Liver (tissue), 9 donors: ENCODE results near the gene TMEM101. TPM values are rescaled to one million over a fixed set of nuclear protein-coding genes. Genes with fewer than 3 reads are reported as not detected.

Experiments
- DNase-seq: peaks from one replicate; pipeline ENCODE4 v3.0.0-alpha.2; 2017; ENCODE audit warnings: low spot score
- H3K27ac ChIP-seq, 2 donors: one replicate each; pipeline ENCODE4 v1.7.0; 2013; ENCODE audit warnings: inconsistent platforms in 2 of 2, low read length in 2 of 2, control low read depth in 1 of 2, low read depth in 1 of 2, mild to moderate bottlenecking in 1 of 2
- H3K27me3 ChIP-seq, 4 donors: one replicate each; pipeline versions ENCODE4 v1.6.1 to v1.7.0; 2013; ENCODE audit warnings: low read length in 3 of 4, inconsistent platforms in 1 of 4, mild to moderate bottlenecking in 1 of 4, moderate library complexity in 1 of 4; ENCODE audit not compliant: control insufficient read depth in 4 of 4, insufficient read depth in 4 of 4
- H3K36me3 ChIP-seq, 4 donors: one replicate each; pipeline versions ENCODE4 v1.6.1 to v1.7.0; 2013; ENCODE audit warnings: low read length in 3 of 4, mild to moderate bottlenecking in 3 of 4, low read depth in 1 of 4, moderate library complexity in 1 of 4; ENCODE audit not compliant: control insufficient read depth in 4 of 4, insufficient read depth in 3 of 4
- H3K4me1 ChIP-seq, 4 donors: one replicate each; pipeline versions ENCODE4 v1.6.1 to v1.7.0; 2013; ENCODE audit warnings: low read length in 3 of 4, mild to moderate bottlenecking in 3 of 4, moderate library complexity in 1 of 4; ENCODE audit not compliant: control insufficient read depth in 4 of 4, insufficient read depth in 4 of 4
- H3K4me3 ChIP-seq, 3 donors: one replicate each; pipeline versions ENCODE4 v1.6.1 to v1.7.0; 2013; ENCODE audit warnings: low read length in 3 of 3, control low read depth in 1 of 3, low read depth in 1 of 3, mild to moderate bottlenecking in 1 of 3
- H3K9ac ChIP-seq, 2 donors: one replicate each; pipeline ENCODE4 v1.7.0; 2013; ENCODE audit warnings: low read length in 2 of 2, mild to moderate bottlenecking in 2 of 2, moderate library complexity in 2 of 2, control low read depth in 1 of 2, low read depth in 1 of 2
- H3K9me3 ChIP-seq, 4 donors: one replicate each; pipeline versions ENCODE4 v1.6.1 to v1.7.0; 2013; ENCODE audit warnings: low read length in 3 of 4; ENCODE audit not compliant: control insufficient read depth in 4 of 4
- ATF3 ChIP-seq: IDR thresholded peaks from 2 replicates; pipeline ENCODE4 v1.6.1; 2016; ENCODE audit warnings: antibody characterized with exemption
- EGR1 ChIP-seq, 2 donors: IDR thresholded peaks; 2 replicates each; pipeline ENCODE4 v1.6.1; 2016 to 2018; ENCODE audit warnings: antibody characterized with exemption in 2 of 2, low read depth in 2 of 2
- FOXA1 ChIP-seq: IDR thresholded peaks from 2 replicates; pipeline ENCODE4 v1.6.1; 2016; ENCODE audit warnings: antibody characterized with exemption
- GABPA ChIP-seq, 2 donors: IDR thresholded peaks in 1 of 2; conservative IDR thresholded peaks in 1 of 2; 2 replicates each; pipeline ENCODE4 v1.6.1; 2016; ENCODE audit warnings: antibody characterized with exemption in 2 of 2, mild to moderate bottlenecking in 1 of 2, moderate library complexity in 1 of 2
- HNF4A ChIP-seq, 2 donors: conservative IDR thresholded peaks; 2 replicates each; pipeline ENCODE4 v1.6.1; 2016; ENCODE audit warnings: antibody characterized with exemption in 2 of 2, mild to moderate bottlenecking in 2 of 2
- JUND ChIP-seq, 2 donors: IDR thresholded peaks; 2 replicates each; pipeline ENCODE4 v1.6.1; 2016; ENCODE audit warnings: antibody characterized with exemption in 2 of 2
- MAX ChIP-seq: IDR thresholded peaks from 2 replicates; pipeline ENCODE4 v1.6.1; 2016; ENCODE audit warnings: antibody characterized with exemption
- NR2F2 ChIP-seq: IDR thresholded peaks from 2 replicates; pipeline ENCODE4 v1.6.1; 2016; ENCODE audit warnings: antibody characterized with exemption
- RAD21 ChIP-seq, 2 donors: IDR thresholded peaks; 2 replicates each; pipeline ENCODE4 v1.6.1; 2016; ENCODE audit warnings: antibody characterized with exemption in 2 of 2, mild to moderate bottlenecking in 2 of 2
- REST ChIP-seq: IDR thresholded peaks from 2 replicates; pipeline ENCODE4 v1.6.1; 2016; ENCODE audit warnings: antibody characterized with exemption, mild to moderate bottlenecking
- RXRA ChIP-seq, 2 donors: IDR thresholded peaks; 2 replicates each; pipeline ENCODE4 v1.6.1; 2017 to 2018; ENCODE audit warnings: antibody characterized with exemption in 2 of 2, mild to moderate bottlenecking in 1 of 2
- SP1 ChIP-seq: IDR thresholded peaks from 2 replicates; pipeline ENCODE4 v1.6.1; 2018; ENCODE audit warnings: antibody characterized with exemption, mild to moderate bottlenecking
- TAF1 ChIP-seq: conservative IDR thresholded peaks from 2 replicates; pipeline ENCODE4 v1.6.1; 2016; ENCODE audit warnings: antibody characterized with exemption, mild to moderate bottlenecking
- YY1 ChIP-seq: IDR thresholded peaks from 2 replicates; pipeline ENCODE4 v1.6.1; 2016; ENCODE audit warnings: antibody characterized with exemption, mild to moderate bottlenecking
- WGBS: extraction: QIAGEN DNeasy Blood & Tissue Kit; methylation state at CpG from one replicate; pipeline ENCODE4 v1.1.7; 2013; 5-methylcytosine and 5-hydroxymethylcytosine counted together
- polyA plus RNA-seq, 2 donors: library from polyadenylated mRNA; stranded (reverse) in 1 of 2; unstranded in 1 of 2; fragments of 200-250 nt in 1 of 2; fragments of >200 nt in 1 of 2; fragmentation: Nextera tagmentation in 1 of 2; extraction: Ambion mirVana in 1 of 2; gene quantifications; one replicate each; pipeline versions ENCODE4 v1.2.1 to v1.2.3, GENCODE V29; 2013 to 2015
- total RNA-seq, 2 donors: library from RNA; depleted of rRNA; stranded (reverse); fragments of >200 nt; gene quantifications; one replicate each; pipeline ENCODE4 v1.2.3, GENCODE V29; 2014
- donor health status: healthy.
- donor health status: healthy.
- donor health status: healthy.
- donor health status: healthy.
- donor health status: healthy.

The TMEM101 gene
- total and polyA plus RNA-seq, 4 donors, result 12.0 to 25.7 (median 21.4) TPM

- Histone ChIP-seq H3K4me3 (no peak overlapping the region), H3K36me3 (no peaks in the 10 kb centered on the region), H3K9ac (no peak overlapping the region), H3K9me3 (no peaks in the 10 kb centered on the region), H3K27ac (no peak overlapping the region), H3K4me1 (no peaks in the 10 kb centered on the region), H3K27me3 (no peaks in the 10 kb centered on the region)
- 80% methylated on average over 9 of the region's 9 CpGs for WGBS
- TF ChIP-seq NR2F2 (no peak), EGR1 (IDR thresholded peaks at IDR 0.05; ENCODE audit: low read depth in 2 of 2) (no peak)
- DNase-seq, result no peak
These were observed 37.6 kb downstream of the TMEM101 start for GRCh38 chr17:43976963-43977837.

- 74% methylated on average over 15 of the region's 27 CpGs for WGBS
- Histone ChIP-seq H3K27me3 (no peaks in the 10 kb centered on the region), H3K9ac (no peak overlapping the region), H3K27ac (no peak overlapping the region), H3K4me1 (no peaks in the 10 kb centered on the region), H3K4me3 (no peak overlapping the region), H3K36me3 (no peaks in the 10 kb centered on the region), H3K9me3 (no peaks in the 10 kb centered on the region)
- no peak for TF ChIP-seq RAD21 (IDR thresholded peaks at IDR 0.05)
- no peak for TF ChIP-seq JUND (IDR thresholded peaks at IDR 0.05)
- TF ChIP-seq GABPA (IDR thresholded peaks at IDR 0.05 in 1 of 2, conservative IDR thresholded peaks at IDR 0.05 in 1 of 2), result no peak
- TF ChIP-seq REST, result no peak
- no peak for TF ChIP-seq FOXA1
- no peak for TF ChIP-seq RXRA (IDR thresholded peaks at IDR 0.05)
- no peak for TF ChIP-seq ATF3
- TF ChIP-seq SP1, result no peak
- TF ChIP-seq YY1, result no peak
- no peak for TF ChIP-seq NR2F2
- TF ChIP-seq TAF1, result no peak
- TF ChIP-seq MAX, result no peak
- TF ChIP-seq HNF4A (conservative IDR thresholded peaks at IDR 0.05), result no peak
- DNase-seq, result no peak
These were observed 38.9 kb downstream of the TMEM101 start for GRCh38 chr17:43975898-43976297.
